Fibroblast of skin of back (primary cell): Measurements from ENCODE around the gene CCNK.
A peak's percentile ranks its signal among the peaks of the same experiment; 100 is the strongest.

Experiments used
- DNase-seq: peaks from one replicate; pipeline ENCODE4 v3.0.0-alpha.2; 2013

The CCNK gene

DNA sequence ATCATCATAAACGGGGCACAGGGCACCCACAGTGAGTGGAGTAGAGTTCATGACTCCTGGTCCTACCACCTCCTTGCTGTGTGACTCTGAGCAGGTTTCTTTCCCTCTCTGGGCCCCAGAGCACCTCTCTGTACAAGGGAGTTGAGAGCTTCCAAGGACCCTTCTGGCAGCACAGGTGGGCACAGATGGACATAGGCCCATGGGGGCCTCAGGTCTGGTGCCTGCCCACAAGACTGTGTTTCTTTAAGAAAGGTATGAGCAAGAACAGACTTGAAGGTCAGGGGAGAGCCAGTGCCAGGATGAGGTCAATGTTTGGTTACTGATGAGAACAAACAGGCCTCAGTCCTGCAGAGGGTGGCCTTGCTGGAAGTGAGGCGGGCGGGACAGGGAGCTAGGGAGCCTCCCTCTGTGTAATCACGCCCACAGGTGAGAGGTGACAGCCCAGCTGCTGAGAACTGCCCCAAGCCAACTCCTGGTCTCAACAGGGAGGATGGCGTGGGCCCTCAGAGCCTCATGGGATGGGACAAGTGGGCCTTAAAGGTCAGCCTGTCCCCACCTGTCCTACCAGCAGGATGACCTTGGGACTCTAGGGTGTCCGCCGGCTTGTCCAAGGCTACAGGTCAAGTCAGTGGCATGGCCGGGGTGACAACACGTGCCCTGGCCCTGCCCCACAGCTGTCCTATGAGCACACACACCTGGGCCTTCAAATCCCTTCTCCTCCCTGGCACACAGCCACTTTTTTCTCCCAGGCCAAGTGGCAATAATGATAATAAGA is 73.7 kb downstream of the CCNK start:
- no peak for DNase-seq

DNA sequence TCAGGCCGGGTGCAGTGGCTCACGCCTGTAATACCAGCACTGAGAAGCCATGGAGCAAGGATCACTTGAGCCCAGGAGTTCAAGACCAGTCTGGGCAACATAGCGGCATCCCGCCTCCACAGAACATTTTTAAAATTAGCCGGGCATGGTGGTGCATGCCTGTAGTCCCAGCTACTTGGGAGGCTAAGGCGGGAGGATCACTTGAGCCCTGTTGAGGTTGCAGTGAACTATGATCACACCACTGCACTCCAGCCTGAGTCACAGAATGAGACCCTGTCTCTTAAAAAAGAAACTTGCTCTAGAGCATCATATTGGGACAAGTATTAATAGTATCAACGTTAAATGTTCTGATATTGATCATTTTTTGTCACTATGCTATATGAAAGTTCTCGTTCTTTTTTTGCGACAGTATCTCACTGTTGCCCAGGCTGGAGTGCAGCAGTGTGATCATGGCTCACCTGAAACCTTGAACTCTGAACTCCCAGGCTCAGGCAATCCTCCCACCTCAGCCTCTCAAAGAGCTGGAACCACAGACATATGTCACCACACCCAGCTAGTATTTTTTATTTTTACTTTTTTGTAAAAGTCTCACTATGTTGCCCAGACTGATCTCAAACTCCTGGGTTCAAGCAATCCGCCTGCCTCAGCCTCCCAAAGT is 75.1 kb downstream of the CCNK start:
- DNase-seq: no peak

DNA sequence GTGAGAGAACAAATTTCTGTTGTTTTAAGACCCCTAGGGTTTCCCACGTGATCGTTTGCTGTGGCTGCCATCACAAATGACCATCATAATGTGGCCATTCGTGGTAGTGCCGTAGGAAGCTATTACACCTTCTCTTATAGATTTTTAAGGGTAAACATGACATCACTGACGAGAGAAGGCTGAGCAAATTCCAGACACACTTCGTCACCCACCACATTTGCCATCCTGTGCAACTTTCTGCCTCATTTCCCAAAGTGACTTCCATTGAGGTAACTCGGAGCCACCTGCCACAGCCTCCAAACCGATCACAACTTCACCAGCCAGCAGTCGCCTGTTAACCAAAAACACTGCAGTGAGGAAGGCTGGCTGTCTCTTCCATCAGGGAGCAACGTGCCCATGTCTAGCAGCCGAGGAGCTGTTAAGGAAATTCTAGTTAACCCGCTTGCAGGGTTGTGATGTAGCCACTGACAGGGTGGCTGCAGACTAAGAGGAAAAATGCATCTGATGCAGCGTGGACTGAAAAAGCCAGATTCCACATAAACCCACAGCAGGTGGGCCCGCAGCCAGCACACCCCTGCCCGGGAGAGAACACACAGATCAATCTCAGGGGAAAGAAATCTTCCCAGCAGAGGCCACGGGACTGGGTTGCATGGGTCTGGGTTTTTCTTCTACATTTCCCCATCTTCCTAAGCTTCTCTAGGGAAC is 78.2 kb downstream of the CCNK start:
- DNase-seq: peak; percentile 41

DNA sequence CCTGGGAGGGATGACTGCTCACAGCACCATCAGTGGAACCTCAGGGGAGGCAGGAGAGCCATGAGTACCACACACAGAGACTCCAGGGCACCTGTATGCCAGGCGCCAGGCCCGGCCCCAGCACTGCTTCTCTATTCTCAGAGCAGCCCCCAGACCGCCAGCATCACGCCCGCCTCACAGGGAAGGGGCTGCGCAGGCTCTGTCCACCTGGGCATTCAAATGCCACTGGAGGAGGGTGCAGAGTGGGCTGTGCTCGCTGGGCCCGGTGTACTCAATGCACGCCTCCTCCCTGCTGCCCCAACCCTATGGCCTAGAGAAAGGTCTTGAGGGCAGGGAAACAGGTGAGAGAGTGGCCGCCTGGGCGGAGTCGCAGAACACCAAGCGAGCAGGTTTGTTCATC is 79.2 kb downstream of the CCNK start:
- DNase-seq: no peak

DNA sequence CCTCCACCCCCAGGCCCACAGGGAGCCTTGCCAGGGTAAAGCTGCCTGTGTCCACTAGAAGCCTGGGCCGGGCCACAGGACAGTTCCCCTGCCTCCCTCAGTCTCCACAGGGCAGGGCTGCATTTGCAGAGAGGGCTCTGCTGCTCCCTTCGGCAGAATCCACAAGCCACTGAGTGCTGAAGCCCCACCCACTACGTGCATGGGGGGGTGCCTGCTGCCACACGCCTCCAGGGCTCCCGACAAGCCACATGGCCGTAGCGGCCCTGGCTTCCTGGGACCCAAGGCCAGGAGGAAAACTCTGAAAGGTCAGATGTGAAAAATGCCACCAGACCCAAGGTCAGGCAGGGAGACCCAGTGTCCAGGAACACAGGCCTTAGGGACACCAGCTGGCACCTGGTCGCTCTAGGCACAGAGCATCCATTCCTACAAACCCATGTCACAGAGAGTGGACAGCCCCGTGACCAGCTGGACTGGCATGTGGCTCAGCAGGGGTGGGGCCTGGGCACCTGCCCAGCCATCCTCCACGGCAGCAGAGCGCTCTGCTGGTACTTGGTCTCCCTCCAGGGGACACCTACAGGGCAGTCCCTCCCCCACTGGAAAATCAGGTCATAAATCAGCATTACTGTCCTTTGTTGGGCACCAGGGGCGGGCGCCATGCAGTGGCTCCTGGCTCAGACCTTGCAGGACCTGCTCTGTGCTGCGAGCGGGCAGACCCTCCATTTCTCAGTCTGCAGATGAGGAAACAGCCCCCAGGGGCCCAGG is 79.9 kb downstream of the CCNK start:
- DNase-seq: no peak

DNA sequence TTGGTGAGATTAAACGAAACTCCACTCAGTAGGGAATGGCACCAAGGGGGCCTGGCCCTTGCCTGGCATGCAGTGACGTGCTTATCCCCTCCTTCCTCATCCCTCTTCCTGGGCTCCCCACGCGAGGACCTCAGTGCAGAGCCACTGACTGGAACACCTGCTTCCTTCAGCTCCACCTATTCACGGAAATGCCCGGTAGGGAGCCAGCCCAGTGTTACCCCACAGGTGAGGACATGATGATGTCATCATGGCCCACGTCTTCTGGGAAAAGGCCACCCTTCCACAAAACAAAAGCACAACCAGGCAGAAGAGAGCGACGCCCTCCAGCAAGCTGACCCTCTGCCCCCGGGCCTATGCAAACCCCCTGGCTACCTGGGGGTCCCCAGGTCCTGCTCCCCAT is 80.7 kb downstream of the CCNK start:
- no peak for DNase-seq
